Activated CD8-positive, alpha-beta memory T cell treated with anti-CD3 and anti-CD28 coated beads, Interleukin-2, amount 50 U/mL, for 4 hours (primary cell): ENCODE results near the gene CSMD2.
"Not testable (repeated sequence)": the region's sequence is repeated elsewhere in the genome, so short reads cannot be mapped to it uniquely, and the experiment has no call there.

Source experiments
- DNase-seq: peaks from one replicate; pipeline ENCODE4 v3.0.0-alpha.2; 2020

Gene CSMD2

GRCh38 chr1:34164771-34165391 is at the start of gene CSMD2:
Gene CSMD2 (minus strand): TSS chr1:34165230. CDS start chr1:34165097, 133 bp downstream.
- DNase-seq, result no peak

DNA sequence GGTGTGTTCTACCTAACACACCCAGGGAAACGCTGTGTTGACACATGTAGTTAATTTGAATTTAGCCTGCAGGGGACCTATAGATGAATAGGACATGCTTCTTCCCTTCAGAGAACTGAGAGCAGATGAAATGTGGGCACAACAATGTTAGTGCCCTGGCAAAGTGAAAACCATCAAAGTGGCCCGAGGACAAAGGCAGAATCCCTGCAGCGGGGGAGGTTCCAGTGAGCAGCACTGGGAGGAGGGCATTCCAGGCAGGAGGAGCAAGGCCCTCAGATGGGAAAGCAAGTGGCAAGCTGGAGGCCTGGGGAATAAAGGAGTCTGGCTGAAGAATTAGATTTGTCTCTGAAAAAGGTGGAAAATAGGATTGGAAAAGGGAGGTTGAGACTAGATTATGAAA is 48.9 kb upstream of the CSMD2 start:
- DNase-seq, result no peak

- DNase-seq, result no peak
Observed at GRCh38 chr1:34212673-34213072, 47.6 kb upstream of the CSMD2 start.

DNA sequence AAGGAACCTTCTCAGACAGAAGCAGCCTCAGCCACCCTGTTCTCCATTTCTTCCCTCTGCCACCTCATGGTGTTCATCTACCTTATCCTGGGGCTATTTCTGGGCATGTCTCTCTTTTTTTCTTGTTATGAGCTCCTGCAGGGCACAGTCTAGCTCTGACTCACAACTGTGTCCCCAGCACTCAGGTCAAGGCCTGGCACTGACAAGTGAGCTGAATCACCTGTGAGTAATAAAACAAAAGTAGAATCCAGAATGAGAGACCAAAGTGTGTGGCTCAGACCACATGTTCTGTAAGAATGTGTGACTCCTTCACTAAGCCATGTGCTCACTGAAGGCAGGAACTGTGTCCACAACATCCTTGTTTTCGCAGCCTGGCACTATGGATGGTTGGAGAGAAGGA is 34.9 kb upstream of the CSMD2 start:
- DNase-seq, result no peak

DNA sequence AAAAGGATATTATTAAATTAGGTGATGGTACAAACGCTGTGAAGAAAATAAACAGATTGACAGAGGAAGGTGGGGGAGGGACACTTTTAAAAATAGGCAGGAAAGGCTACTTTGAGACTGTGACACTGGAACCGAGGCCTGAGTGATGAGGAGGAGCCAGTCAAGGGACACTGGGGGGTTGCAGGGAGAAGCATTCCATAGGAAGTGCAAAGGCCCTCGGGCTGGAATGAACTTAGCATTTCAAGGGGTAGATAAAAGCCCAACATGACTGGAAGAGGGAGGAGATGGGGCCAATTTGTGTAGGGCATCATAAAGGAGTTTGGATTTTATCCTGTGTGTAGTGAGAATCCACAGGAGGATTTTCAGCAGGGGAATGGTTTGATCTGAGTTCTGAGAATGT is 27.6 kb upstream of the CSMD2 start:
- DNase-seq, result no peak

GRCh38 chr1:34190692-34191091 is 25.7 kb upstream of the CSMD2 start:
- DNase-seq, result no peak

- DNase-seq, result no peak
Observed at GRCh38 chr1:34188985-34189384, 24.0 kb upstream of the CSMD2 start.

GRCh38 chr1:34188418-34188817 is 23.4 kb upstream of the CSMD2 start:
- no peak for DNase-seq

- no peak for DNase-seq
Observed at GRCh38 chr1:34186741-34187494, 21.9 kb upstream of the CSMD2 start.

- DNase-seq, result not testable (repeated sequence)
Observed at GRCh38 chr1:34183381-34183780, 18.4 kb upstream of the CSMD2 start.

- no peak for DNase-seq
Observed at GRCh38 chr1:34178072-34178471, 13.0 kb upstream of the CSMD2 start.

GRCh38 chr1:34176830-34177603 is 12.0 kb upstream of the CSMD2 start, which contains the start of gene C1orf94:
Gene C1orf94 (plus strand): TSS chr1:34176907. CDS start chr1:34177790, 883 bp downstream.
- no peak for DNase-seq

- no peak for DNase-seq
Observed at GRCh38 chr1:34175744-34176143, 10.7 kb upstream of the CSMD2 start.

- no peak for DNase-seq
Observed at GRCh38 chr1:34167389-34167788, 2.4 kb upstream of the CSMD2 start.

- no peak for DNase-seq
Observed at GRCh38 chr1:34166625-34167361, 1.8 kb upstream of the CSMD2 start.

- DNase-seq, result no peak
Observed at GRCh38 chr1:34166191-34166624, 1.2 kb upstream of the CSMD2 start.

- no peak for DNase-seq
Observed at GRCh38 chr1:34165422-34165921, 442 bp upstream of the CSMD2 start.

DNA sequence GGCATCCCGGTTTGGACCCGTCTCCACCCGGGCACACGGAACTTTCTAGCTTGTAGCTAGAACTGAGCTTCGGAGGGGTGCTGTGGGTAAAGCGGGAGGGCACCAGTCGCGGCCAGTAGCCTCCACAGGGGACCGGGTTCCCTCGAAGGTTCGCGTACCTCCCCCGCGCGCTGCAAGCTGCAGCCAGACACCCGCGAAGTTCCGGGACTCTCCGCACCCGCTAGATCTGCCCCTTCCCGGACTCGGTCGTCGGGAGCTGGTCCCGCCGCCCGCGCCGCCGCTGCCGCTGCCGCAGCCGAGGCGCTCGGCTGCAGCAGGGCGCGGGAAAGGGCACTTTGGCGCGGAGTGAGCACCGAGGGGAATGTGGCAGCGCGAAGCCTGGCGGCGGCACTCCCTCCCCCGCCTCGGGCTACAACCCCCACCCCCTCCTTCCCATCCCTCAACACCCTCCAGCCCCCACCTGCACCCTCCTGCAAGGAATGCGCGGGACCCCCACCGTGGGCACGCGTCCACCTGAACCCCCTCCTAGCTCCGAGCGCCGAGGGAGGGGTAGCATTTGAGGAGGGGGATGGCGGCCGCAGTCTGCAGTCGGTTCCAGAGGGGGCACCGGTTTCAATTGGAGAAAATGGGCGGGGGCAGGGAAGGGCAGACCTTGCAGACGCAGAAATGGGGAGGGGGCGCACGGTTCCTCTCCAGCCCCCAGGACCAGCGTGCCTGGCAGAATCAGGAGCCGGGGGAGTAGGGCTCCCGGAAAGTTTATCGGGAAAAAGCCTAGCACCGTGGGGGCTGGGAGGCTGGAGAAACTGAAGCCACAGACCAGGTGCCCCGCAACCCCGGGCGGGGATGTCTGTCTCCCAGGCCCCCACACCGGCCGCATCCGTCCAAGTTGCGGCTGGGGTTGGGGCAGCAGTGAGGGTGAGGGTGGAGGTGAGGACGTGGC is 968 bp downstream of the CSMD2 start:
- no peak for DNase-seq

- DNase-seq, result no peak
Observed at GRCh38 chr1:34162852-34163766, 1.9 kb downstream of the CSMD2 start.

DNA sequence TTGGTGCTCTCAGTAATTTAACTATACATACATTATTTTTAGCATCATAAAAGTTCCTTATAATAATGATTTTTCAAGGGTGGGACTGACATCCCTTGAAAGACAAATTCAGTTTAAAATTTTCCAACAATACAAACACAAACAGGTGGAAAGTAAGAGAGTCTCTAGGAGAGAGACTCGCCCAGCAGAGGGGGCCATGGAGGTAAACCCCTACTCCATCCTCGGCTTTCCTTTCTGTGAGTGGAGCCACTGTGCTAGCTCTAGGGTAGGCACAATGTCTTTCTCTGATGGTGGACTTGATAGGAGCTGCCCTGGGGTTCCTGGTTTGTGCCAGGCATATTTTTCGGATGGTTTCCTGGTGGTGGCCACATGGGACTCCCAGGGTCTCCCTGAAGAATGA is 8.3 kb downstream of the CSMD2 start:
- no peak for DNase-seq
